HL-60 (cell line): ENCODE measurements around the gene FUT9.

Experiments used
- CTCF ChIP-seq: IDR thresholded peaks from one replicate; pipeline ENCODE4 v1.5.1; 2011; ENCODE audit warnings: low read length, control low read depth, inconsistent platforms; ENCODE audit not compliant: insufficient read depth
- GABPA ChIP-seq: IDR thresholded peaks from 2 replicates; pipeline ENCODE4 v1.6.1; 2012; ENCODE audit warnings: low read depth
- POLR2AphosphoS5 ChIP-seq: IDR thresholded peaks from 2 replicates; pipeline ENCODE4 v1.6.1; 2012; ENCODE audit warnings: low read depth
- REST ChIP-seq: IDR thresholded peaks from 2 replicates; pipeline ENCODE4 v1.6.1; 2012; ENCODE audit warnings: low read depth; ENCODE audit not compliant: insufficient replicate concordance
- SPI1 ChIP-seq: IDR thresholded peaks from 2 replicates; pipeline ENCODE4 v1.6.1; 2012; ENCODE audit warnings: low read depth, mild to moderate bottlenecking, borderline replicate concordance

- no peak for TF ChIP-seq CTCF
- no peak for TF ChIP-seq POLR2AphosphoS5
- TF ChIP-seq REST, result no peak
- no peak for TF ChIP-seq GABPA
- TF ChIP-seq SPI1, result no peak
Observed at GRCh38 chr6:96089173-96089572, 73.4 kb downstream of the FUT9 start.
